HG02970 (cell line): ENCODE results near the gene LRSAM1.

Source experiments
- ATAC-seq: cut with Tn5 transposase; IDR thresholded peaks from one replicate; pipeline ENCODE4 v1.9.1; 2021; ENCODE audit warnings: mild to moderate bottlenecking, moderate library complexity, moderate number of reproducible peaks; ENCODE audit not compliant: unreplicated experiment, low FRiP score

LRSAM1 gene

GRCh38 chr9:127424676-127424999 is 26.7 kb upstream of the LRSAM1 start:
- no peak for ATAC-seq

GRCh38 chr9:127426756-127427155 is 24.6 kb upstream of the LRSAM1 start:
- ATAC-seq = no peak

DNA sequence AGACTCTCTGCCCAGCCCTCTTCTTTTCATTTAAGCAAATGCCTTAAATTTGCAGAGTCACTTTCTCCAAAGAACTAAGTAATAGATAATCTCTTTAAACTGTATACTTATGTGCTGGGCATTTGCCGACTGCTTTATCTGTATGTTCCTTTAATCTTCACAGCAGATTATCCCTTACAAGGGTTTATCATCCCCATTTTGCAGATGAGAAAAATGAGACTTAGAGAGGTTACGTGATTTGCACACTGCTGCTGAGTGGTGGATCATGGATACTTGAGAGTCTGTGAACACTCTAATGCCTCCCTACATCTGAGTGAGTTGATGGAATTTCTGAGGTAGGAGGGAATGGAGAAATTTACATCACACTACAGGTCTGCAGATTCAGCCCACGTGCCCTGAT is 23.0 kb upstream of the LRSAM1 start:
- no peak for ATAC-seq

- ATAC-seq = no peak
These were observed 20.9 kb upstream of the LRSAM1 start for GRCh38 chr9:127430415-127430814.

GRCh38 chr9:127437497-127438264 is 13.6 kb upstream of the LRSAM1 start:
- ATAC-seq = no peak

DNA sequence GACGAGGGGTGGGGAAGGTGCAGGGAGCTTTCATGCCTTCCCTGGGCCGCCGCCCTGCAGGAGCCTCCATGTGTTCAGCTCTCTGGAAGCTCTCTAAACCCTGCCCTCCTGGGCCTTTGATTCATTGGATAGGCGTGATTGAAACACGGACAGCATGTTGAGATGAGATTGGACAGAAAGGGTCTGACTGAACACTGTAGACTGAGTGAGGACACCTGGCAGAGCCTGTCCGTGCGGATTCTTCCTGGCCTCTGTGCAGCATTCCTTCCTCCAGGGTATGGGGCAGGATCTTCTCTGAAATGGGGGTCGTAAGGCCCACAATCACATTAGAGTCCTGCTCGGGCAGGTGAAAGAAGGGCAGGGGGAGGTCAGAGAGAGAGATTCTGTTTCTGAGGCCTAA is 12.9 kb upstream of the LRSAM1 start:
- no peak for ATAC-seq

DNA sequence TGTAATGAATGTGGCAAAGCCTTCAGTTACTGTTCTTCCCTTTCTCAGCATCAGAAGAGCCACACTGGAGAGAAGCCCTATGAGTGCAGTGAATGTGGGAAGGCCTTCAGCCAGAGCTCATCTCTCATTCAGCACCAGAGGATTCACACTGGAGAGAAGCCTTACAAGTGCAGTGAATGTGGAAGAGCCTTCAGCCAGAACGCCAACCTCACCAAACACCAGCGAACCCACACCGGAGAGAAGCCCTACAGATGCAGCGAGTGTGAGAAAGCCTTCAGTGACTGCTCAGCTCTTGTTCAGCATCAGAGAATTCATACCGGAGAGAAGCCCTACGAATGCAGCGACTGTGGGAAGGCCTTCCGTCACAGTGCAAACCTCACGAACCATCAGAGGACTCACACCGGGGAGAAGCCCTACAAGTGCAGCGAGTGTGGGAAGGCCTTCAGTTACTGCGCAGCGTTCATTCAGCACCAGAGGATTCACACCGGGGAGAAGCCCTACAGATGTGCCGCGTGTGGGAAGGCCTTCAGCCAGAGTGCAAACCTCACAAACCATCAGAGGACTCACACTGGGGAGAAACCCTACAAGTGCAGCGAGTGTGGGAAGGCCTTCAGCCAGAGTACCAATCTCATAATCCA is 6.9 kb upstream of the LRSAM1 start:
- no peak for ATAC-seq

GRCh38 chr9:127444921-127445850 is 6.1 kb upstream of the LRSAM1 start:
- ATAC-seq = no peak

- no peak for ATAC-seq
These were observed 5.2 kb upstream of the LRSAM1 start for GRCh38 chr9:127445851-127446712.

GRCh38 chr9:127446713-127447415 is 4.4 kb upstream of the LRSAM1 start:
- ATAC-seq = no peak

GRCh38 chr9:127447416-127448111 is 3.7 kb upstream of the LRSAM1 start:
- ATAC-seq = no peak

DNA sequence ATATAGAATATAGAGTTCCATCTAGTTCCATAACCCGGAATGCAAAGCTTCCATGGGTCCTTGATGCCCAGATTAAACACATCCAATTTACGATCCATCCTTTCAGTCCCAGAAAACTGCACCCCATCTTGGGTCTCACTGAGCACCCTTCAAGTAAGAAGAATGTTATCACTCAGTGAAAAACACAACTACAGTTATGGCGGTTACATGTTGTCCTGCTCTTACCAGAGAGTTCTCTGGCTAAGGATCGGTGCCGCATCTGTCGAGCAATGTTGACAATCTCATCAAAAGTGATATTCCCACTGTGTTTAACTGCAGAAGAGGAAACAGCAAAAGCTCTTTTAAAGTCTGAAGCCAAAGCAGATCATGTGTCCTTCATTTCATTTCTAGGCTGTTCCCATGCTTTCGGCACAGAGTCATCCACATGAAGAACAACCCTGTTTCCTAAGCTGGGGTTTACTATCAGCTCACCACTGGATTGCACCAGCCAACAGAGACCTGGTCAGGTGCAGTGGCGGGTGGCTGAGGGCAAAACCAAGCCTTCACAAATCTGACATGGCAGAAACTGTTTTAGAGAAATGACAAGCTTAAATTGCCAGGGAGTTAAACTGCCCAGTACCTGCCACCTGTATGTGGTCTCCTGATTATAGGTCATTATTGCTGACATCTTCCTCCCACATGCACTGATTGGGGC is 3.1 kb upstream of the LRSAM1 start:
- no peak for ATAC-seq

- ATAC-seq = no peak
These were observed 1.9 kb upstream of the LRSAM1 start for GRCh38 chr9:127449332-127449966.

GRCh38 chr9:127450243-127450760 is 1.0 kb upstream of the LRSAM1 start:
- no peak for ATAC-seq

GRCh38 chr9:127451608-127451857 is 223 bp downstream of the LRSAM1 start:
- ATAC-seq = peak; percentile 24

DNA sequence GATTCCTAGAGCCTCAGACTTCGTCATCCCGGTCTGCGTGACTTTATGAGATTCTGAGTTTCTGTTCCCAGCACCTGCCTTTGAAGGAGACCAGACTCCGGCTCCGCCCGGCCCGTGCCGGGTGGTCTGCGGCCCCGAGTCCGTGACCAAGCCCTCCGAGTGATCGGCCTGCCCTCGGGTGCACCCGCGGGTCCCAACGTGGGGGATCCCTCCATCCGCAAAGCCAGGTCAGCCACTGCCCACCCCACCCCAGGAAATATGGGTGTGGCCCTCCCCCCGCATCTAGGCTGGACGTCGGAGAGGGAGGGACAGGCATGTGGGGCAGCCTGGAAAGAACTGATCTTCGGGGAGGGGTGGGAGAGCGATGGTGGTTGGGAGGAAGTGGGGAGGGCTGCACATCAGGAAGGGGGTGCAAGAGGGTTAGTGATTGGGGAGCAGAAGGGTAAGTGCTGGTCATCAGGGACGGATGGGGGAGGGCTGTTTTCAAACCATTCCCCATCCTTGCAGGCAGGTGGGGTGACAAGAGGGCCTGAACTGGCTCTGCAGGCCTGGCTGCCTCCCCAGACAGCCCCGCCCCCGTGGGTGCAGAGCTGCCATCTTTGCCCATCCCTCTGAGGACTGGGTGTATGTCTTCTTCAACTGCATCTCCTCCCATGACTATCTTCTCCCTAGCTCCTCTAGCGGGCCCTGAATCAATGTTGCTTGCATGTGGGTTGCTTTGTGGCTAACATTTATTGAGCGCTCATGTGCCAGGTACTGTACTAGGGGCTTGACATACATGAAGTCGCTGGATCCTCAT is 747 bp downstream of the LRSAM1 start:
- no peak for ATAC-seq

DNA sequence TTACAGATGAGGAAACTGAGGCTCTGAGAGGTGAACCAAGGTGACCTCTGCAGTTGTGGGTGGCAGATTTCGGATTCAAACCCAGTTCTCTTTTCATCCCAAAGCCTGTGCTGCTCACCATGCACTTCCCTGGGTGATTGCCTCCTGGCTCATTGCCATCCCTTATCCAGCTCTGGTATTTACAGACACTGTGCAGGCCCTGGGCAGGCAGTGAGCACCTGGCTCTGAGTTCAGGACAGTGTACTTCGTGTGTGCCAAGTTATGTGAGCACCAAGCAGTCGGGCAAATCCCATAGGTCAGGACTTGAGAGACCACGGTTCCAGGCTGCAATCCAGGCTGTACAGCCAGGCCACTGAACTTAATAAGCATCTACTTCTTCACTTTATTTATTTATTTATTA is 1.4 kb downstream of the LRSAM1 start:
- no peak for ATAC-seq
